GM23338 (cell line): ENCODE results near the gene METRNL. TPM values are rescaled to one million over a fixed set of nuclear protein-coding genes. Genes with fewer than 3 reads are reported as not detected.
"Not testable (repeated sequence)": the region's sequence is repeated elsewhere in the genome, so short reads cannot be mapped to it uniquely, and the experiment has no call there.

Experiments used
- ATAC-seq: fragments of 200-7000 bp; cut with Tn5 transposase; 3 replicates; pipeline ENCODE4 v1.9.1; 2020
- DNase-seq: peaks from one replicate; pipeline ENCODE4 v3.0.0-alpha.2; 2015; ENCODE audit warnings: low spot score
- H2AFZ ChIP-seq: fragments of 200-600 bp; sonication (generic); 2 replicates; pipeline ENCODE4 v1.8.0; 2016; ENCODE audit warnings: antibody characterized with exemption, mild to moderate bottlenecking, moderate library complexity
- H3F3A ChIP-seq: fragments of 200-600 bp; sonication (generic); replicated peaks from 2 replicates; pipeline ENCODE4 v1.8.0; 2017; ENCODE audit warnings: antibody characterized with exemption, mixed run types, low read depth
- H3K27ac ChIP-seq: fragments of 200-600 bp; sonication (generic); 2 replicates; pipeline ENCODE4 v1.6.1; 2016; ENCODE audit warnings: low read depth
- H3K27me3 ChIP-seq: fragments of 200-600 bp; sonication (generic); 2 replicates; pipeline ENCODE4 v1.8.0; 2016; ENCODE audit warnings: mild to moderate bottlenecking, mixed run types, moderate library complexity; ENCODE audit not compliant: insufficient read depth
- H3K36me3 ChIP-seq: fragments of 200-600 bp; sonication (generic); 2 replicates; pipeline ENCODE4 v1.8.0; 2016; ENCODE audit warnings: mild to moderate bottlenecking; ENCODE audit not compliant: insufficient read depth
- H3K4me1 ChIP-seq: fragments of 200-600 bp; sonication (generic); 2 replicates; pipeline ENCODE4 v1.8.0; 2016; ENCODE audit warnings: mild to moderate bottlenecking, moderate library complexity; ENCODE audit not compliant: insufficient read depth
- H3K4me2 ChIP-seq: fragments of 200-600 bp; sonication (generic); 2 replicates; pipeline ENCODE4 v1.7.1; 2017; ENCODE audit warnings: mixed run types
- H3K4me3 ChIP-seq: fragments of 200-600 bp; sonication (generic); 2 replicates; pipeline ENCODE4 v1.6.1; 2016; ENCODE audit warnings: mixed run types
- H3K79me2 ChIP-seq: fragments of 200-600 bp; sonication (generic); replicated peaks from 2 replicates; pipeline ENCODE4 v1.8.0; 2017; ENCODE audit warnings: mild to moderate bottlenecking; ENCODE audit not compliant: insufficient read depth
- H3K9me2 ChIP-seq: fragments of 200-600 bp; sonication (generic); 2 replicates; pipeline ENCODE4 v1.8.0; 2017; ENCODE audit not compliant: insufficient read depth
- H4K20me1 ChIP-seq: fragments of 200-600 bp; sonication (generic); replicated peaks from 2 replicates; pipeline ENCODE4 v1.8.0; 2017; ENCODE audit warnings: mild to moderate bottlenecking; ENCODE audit not compliant: insufficient read depth
- H3K27ac Mint-ChIP-seq: 2 replicates; pipeline ENCODE4 v1.8.0; 2020; ENCODE audit warnings: inconsistent platforms, mild to moderate bottlenecking, moderate library complexity, mixed read lengths
- H3K27me3 Mint-ChIP-seq: 3 replicates; pipeline ENCODE4 v1.8.0; 2022; ENCODE audit warnings: low read depth, mild to moderate bottlenecking, moderate library complexity, mixed read lengths, inconsistent platforms; ENCODE audit not compliant: insufficient read depth, poor library complexity
- H3K36me3 Mint-ChIP-seq: 3 replicates; pipeline ENCODE4 v1.8.0; 2021; ENCODE audit warnings: low read depth, mild to moderate bottlenecking, inconsistent platforms, moderate library complexity, mixed read lengths
- H3K4me1 Mint-ChIP-seq: 3 replicates; pipeline ENCODE4 v1.8.0; 2020; ENCODE audit warnings: mild to moderate bottlenecking, inconsistent platforms, mixed read lengths
- H3K4me3 Mint-ChIP-seq: 3 replicates; pipeline ENCODE4 v1.8.0; 2021; ENCODE audit warnings: moderate library complexity, mild to moderate bottlenecking, inconsistent platforms, mixed read lengths
- H3K9me3 Mint-ChIP-seq: 3 replicates; pipeline ENCODE4 v1.8.0; 2020; ENCODE audit warnings: moderate library complexity, mild to moderate bottlenecking, inconsistent platforms, mixed read lengths
- CREB1 ChIP-seq: fragments of 250-450 bp; sonication (Bioruptor Pico); IDR thresholded peaks from 2 replicates; pipeline ENCODE4 v1.5.0; 2020; ENCODE audit warnings: low read depth, mild to moderate bottlenecking, moderate library complexity
- CTCF ChIP-seq, 2 experiments: fragments of 200-600 bp in 1 of 2; sonication (generic) in 1 of 2; conservative IDR thresholded peaks; 2 replicates each; pipeline versions ENCODE4 v1.5.1 to v1.6.1; 2016 to 2017; ENCODE audit warnings: antibody characterized with exemption in 2 of 2, low read depth in 2 of 2, mild to moderate bottlenecking in 2 of 2, moderate library complexity in 1 of 2
- ETS1 ChIP-seq: IDR thresholded peaks from 2 replicates; pipeline ENCODE4 v1.6.1; 2016; ENCODE audit warnings: antibody characterized with exemption
- EZH2 ChIP-seq: fragments of 200-600 bp; sonication (generic); IDR thresholded peaks from one replicate; pipeline ENCODE4 v1.8.0; 2017; ENCODE audit warnings: antibody characterized with exemption, mild to moderate bottlenecking, low read depth; ENCODE audit not compliant: unreplicated experiment
- EZH2phosphoT487 ChIP-seq: fragments of 200-600 bp; sonication (generic); IDR thresholded peaks from one replicate; pipeline ENCODE4 v1.8.1; 2018; ENCODE audit warnings: antibody characterized with exemption; ENCODE audit not compliant: unreplicated experiment
- JUNB ChIP-seq: IDR thresholded peaks from one replicate; pipeline ENCODE4 v1.6.1; 2016; ENCODE audit warnings: antibody characterized with exemption; ENCODE audit not compliant: unreplicated experiment
- NANOG ChIP-seq: IDR thresholded peaks from 2 replicates; pipeline ENCODE4 v1.6.1; 2016; ENCODE audit warnings: antibody characterized with exemption, borderline replicate concordance
- POLR2AphosphoS5 ChIP-seq: IDR thresholded peaks from 2 replicates; pipeline ENCODE4 v1.6.1; 2016; ENCODE audit warnings: antibody characterized with exemption, low read depth
- REST ChIP-seq: IDR thresholded peaks from one replicate; pipeline ENCODE4 v1.6.1; 2018; ENCODE audit warnings: antibody characterized with exemption; ENCODE audit not compliant: unreplicated experiment
- STAT1 ChIP-seq: IDR thresholded peaks from one replicate; pipeline ENCODE4 v1.6.1; 2016; ENCODE audit warnings: antibody characterized with exemption; ENCODE audit not compliant: unreplicated experiment
- ZNF114 ChIP-seq: fragments of 250-450 bp; sonication (Bioruptor Pico); IDR thresholded peaks from 2 replicates; pipeline ENCODE4 v1.5.0; 2020; ENCODE audit warnings: mild to moderate bottlenecking, moderate library complexity
- ZNF331 ChIP-seq: fragments of 250-450 bp; sonication (Bioruptor Pico); IDR thresholded peaks from 2 replicates; pipeline ENCODE4 v1.5.0; 2020; ENCODE audit warnings: low read depth, mild to moderate bottlenecking, moderate library complexity
- polyA plus RNA-seq: library from polyadenylated mRNA; unstranded; fragments of >200 nt; fragmentation: Nextera tagmentation; extraction: Ambion mirVana; gene quantifications from 2 replicates; pipeline ENCODE4 v1.2.1, GENCODE V29; 2016
- total RNA-seq: library from RNA; depleted of rRNA; stranded (reverse); fragments of >200 nt; shearing (Covaris generic); gene quantifications from 2 replicates; pipeline ENCODE4 v1.2.3, GENCODE V29; 2014

The METRNL gene
- total and polyA plus RNA-seq, 2 experiments from 2014 or later: 12.2 to 20.2 TPM

- not testable (repeated sequence) for DNase-seq, H3K27me3 ChIP-seq, H3K4me2 ChIP-seq, H3K4me1 ChIP-seq, H3K4me3 ChIP-seq, H3K27ac ChIP-seq, H3K4me1 Mint-ChIP-seq, H3K79me2 ChIP-seq, H3K4me3 Mint-ChIP-seq, H3K9me2 ChIP-seq, H3F3A ChIP-seq, H3K27me3 Mint-ChIP-seq, ATAC-seq, H2AFZ ChIP-seq, H4K20me1 ChIP-seq, H3K27ac Mint-ChIP-seq
- Mint-ChIP-seq H3K9me3 (peaks cover 28% of the 10 kb centered on the region), H3K36me3 (peaks cover 72% of the 10 kb centered on the region)
- H3K36me3 ChIP-seq: peaks cover 23% of the 10 kb centered on the region
These were observed 34.9 kb upstream of the METRNL start for GRCh38 chr17:83044479-83044878.

GRCh38 chr17:83046448-83047181, 32.8 kb upstream of the METRNL start:
- Histone ChIP-seq H3K27ac (no peak overlapping the region), H3K4me3 (no peak overlapping the region), H4K20me1 (no peaks in the 10 kb centered on the region), H2AFZ (no peak overlapping the region), H3K9me2 (no peaks in the 10 kb centered on the region), H3K4me2 (no peak overlapping the region), H3K4me1 (no peaks in the 10 kb centered on the region; the same call in 1 of the 2 replicates), H3K36me3 (peaks cover 10% of the 10 kb centered on the region), H3K27me3 (no peaks in the 10 kb centered on the region), H3F3A (no peaks in the 10 kb centered on the region), H3K79me2 (no peaks in the 10 kb centered on the region)
- no peak for DNase-seq
- no peak overlapping the region for H3K27ac Mint-ChIP-seq
- H3K27me3 Mint-ChIP-seq: peaks cover 8% of the 10 kb centered on the region
- H3K36me3 Mint-ChIP-seq: peaks cover 54% of the 10 kb centered on the region
- H3K4me3 Mint-ChIP-seq: no peak overlapping the region
- H3K4me1 Mint-ChIP-seq: peaks cover 6% of the 10 kb centered on the region; the same call in 2 of the 3 replicates
- peaks cover 12% of the 10 kb centered on the region for H3K9me3 Mint-ChIP-seq
- no peak for ATAC-seq
- TF ChIP-seq ZNF331 (CRISPR knock-in tag): no peak
- no peak for TF ChIP-seq EZH2phosphoT487
- TF ChIP-seq CREB1 (CRISPR knock-in tag): no peak
- no peak for TF ChIP-seq REST
- TF ChIP-seq EZH2: no peak
- TF ChIP-seq CTCF (conservative IDR thresholded peaks at IDR 0.05; ENCODE audit: low read depth in 2 of 2): no peak
- TF ChIP-seq POLR2AphosphoS5: no peak
- TF ChIP-seq ETS1: no peak
- no peak for TF ChIP-seq STAT1
- no peak for TF ChIP-seq JUNB
- no peak for TF ChIP-seq ZNF114 (CRISPR knock-in tag)
- no peak for TF ChIP-seq NANOG
